Esophagus muscularis mucosa (tissue), 4 donors: ENCODE data around the gene CEBPZ. TPM values are rescaled to one million over a fixed set of nuclear protein-coding genes. Genes with fewer than 3 reads are reported as not detected.

Experiments used
- DNase-seq: peaks from one replicate; pipeline ENCODE4 v3.0.0-alpha.2; 2017; ENCODE audit errors: extremely low spot score
- H3K27ac ChIP-seq, 4 donors: fragments of 200-600 bp; sonication (generic); replicated peaks in 1 of 4; 1 replicate in 3 of 4; 2 replicates in 1 of 4; pipeline ENCODE4 v1.5.1; 2016 to 2019; ENCODE audit warnings: mild to moderate bottlenecking in 1 of 4
- H3K27me3 ChIP-seq, 4 donors: fragments of 200-600 bp; sonication (generic); one replicate each; pipeline versions ENCODE4 v1.5.1 to v1.6.0; 2016 to 2019
- H3K36me3 ChIP-seq, 4 donors: fragments of 200-600 bp; sonication (generic); one replicate each; pipeline ENCODE4 v1.5.1; 2016 to 2019
- H3K4me1 ChIP-seq, 4 donors: fragments of 200-600 bp; sonication (generic); one replicate each; pipeline ENCODE4 v1.5.1; 2016 to 2019
- H3K4me3 ChIP-seq, 4 donors: fragments of 200-600 bp; sonication (generic); 1 replicate in 2 of 4; 2 replicates in 2 of 4; pipeline ENCODE4 v1.5.1; 2016 to 2019; ENCODE audit warnings: mild to moderate bottlenecking in 4 of 4, moderate library complexity in 1 of 4
- H3K9me3 ChIP-seq, 4 donors: fragments of 200-600 bp; sonication (generic); 1 replicate in 3 of 4; 2 replicates in 1 of 4; pipeline ENCODE4 v1.5.1; 2016 to 2019
- EP300 ChIP-seq: sonication (generic); formaldehyde crosslinking; IDR thresholded peaks from one replicate; pipeline ENCODE4 v1.6.1; 2017; ENCODE audit warnings: antibody characterized with exemption
- POLR2A ChIP-seq: fragments of 450-650 bp; IDR thresholded peaks from one replicate; pipeline ENCODE4 v1.6.1; 2017; ENCODE audit warnings: antibody characterized with exemption, moderate library complexity, mild to moderate bottlenecking, low read depth
- POLR2AphosphoS5 ChIP-seq, 2 donors: sonication (generic); formaldehyde crosslinking; IDR thresholded peaks; one replicate each; pipeline ENCODE4 v1.6.1; 2017; ENCODE audit warnings: antibody characterized with exemption in 2 of 2
- WGBS: methylation state at CpG from one replicate; pipeline ENCODE4 v1.1.5; 2018; 5-methylcytosine and 5-hydroxymethylcytosine counted together
- intact Hi-C: fragments of 100-400 bp; cut with DNase I; formaldehyde crosslinking; loops from one replicate; pipeline ENCODE4 v1.15.1; 2023
- total RNA-seq, 4 donors: library from RNA; depleted of rRNA; stranded (reverse); fragments of >200 nt; gene quantifications; one replicate each; pipeline versions ENCODE4 v1.1.0 to v1.2.1, GENCODE V29; 2016
- TF ChIP-seq, protein P1 (sequence below), 3 experiments: fragments of 200-600 bp in 2 of 3; fragments of 450-650 bp in 1 of 3; sonication (generic) in 2 of 3; IDR thresholded peaks; one replicate each; pipeline ENCODE4 v1.5.1; 2017 to 2019; ENCODE audit warnings: antibody characterized with exemption in 3 of 3, mild to moderate bottlenecking in 2 of 3, moderate library complexity in 1 of 3

CEBPZ gene
- total RNA-seq, 4 donors from 2014 or later: 22.4 to 34.5 (median 30.0) TPM

- H3K36me3 ChIP-seq: peaks cover 35 to 66% (median 50%) of the 10 kb centered on the region in 4 donors
- no peak for TF ChIP-seq EP300
- TF ChIP-seq, protein P1, sequence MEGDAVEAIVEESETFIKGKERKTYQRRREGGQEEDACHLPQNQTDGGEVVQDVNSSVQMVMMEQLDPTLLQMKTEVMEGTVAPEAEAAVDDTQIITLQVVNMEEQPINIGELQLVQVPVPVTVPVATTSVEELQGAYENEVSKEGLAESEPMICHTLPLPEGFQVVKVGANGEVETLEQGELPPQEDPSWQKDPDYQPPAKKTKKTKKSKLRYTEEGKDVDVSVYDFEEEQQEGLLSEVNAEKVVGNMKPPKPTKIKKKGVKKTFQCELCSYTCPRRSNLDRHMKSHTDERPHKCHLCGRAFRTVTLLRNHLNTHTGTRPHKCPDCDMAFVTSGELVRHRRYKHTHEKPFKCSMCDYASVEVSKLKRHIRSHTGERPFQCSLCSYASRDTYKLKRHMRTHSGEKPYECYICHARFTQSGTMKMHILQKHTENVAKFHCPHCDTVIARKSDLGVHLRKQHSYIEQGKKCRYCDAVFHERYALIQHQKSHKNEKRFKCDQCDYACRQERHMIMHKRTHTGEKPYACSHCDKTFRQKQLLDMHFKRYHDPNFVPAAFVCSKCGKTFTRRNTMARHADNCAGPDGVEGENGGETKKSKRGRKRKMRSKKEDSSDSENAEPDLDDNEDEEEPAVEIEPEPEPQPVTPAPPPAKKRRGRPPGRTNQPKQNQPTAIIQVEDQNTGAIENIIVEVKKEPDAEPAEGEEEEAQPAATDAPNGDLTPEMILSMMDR (IDR thresholded peaks at IDR 0.05): no peak
- TF ChIP-seq POLR2AphosphoS5 (IDR thresholded peaks at IDR 0.05): no peak
- TF ChIP-seq POLR2A: no peak
- no peaks in the 10 kb centered on the region for H3K27me3 ChIP-seq
- H3K4me3 ChIP-seq: no peak overlapping the region
- DNase-seq: no peak
- peaks cover 2 to 20% (median 15%) of the 10 kb centered on the region in 4 donors for H3K4me1 ChIP-seq
- 97% methylated on average over 1 of the region's 1 CpG for WGBS
- intact Hi-C loops: no loop called here
- no peaks in the 10 kb centered on the region for H3K9me3 ChIP-seq
- H3K27ac ChIP-seq: no peak overlapping the region
Observed at GRCh38 chr2:37224063-37224462, 7.3 kb downstream of the CEBPZ start.

DNA sequence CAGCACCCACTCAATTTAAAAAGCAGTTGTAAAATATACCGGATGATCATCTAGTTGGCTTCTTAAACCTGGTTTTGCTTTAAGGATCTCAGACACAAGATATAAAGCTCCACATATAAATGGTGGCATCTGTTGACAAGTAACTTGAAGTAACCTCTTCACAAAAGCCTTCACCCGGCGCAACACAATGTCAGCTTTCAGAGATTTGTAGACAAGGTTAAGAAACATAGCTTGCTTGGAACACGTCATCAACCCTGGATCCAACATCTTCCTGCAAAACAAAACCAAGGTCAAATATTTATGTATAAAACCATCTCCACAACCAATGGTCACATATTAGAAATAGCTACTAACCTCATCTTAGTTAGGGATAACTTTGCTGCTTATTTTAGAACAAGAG, 8.3 kb downstream of the CEBPZ start:
- Histone ChIP-seq H3K4me3 (no peak overlapping the region), H3K27ac (no peak overlapping the region), H3K36me3 (peaks cover 30 to 70% (median 53%) of the 10 kb centered on the region in 4 donors), H3K9me3 (no peaks in the 10 kb centered on the region), H3K27me3 (no peaks in the 10 kb centered on the region), H3K4me1 (peaks cover 2 to 16% (median 15%) of the 10 kb centered on the region in 4 donors)
- 96% methylated on average over 4 of the region's 4 CpGs for WGBS
- TF ChIP-seq, protein P1 (IDR thresholded peaks at IDR 0.05): no peak
- TF ChIP-seq POLR2A: no peak
- no peak for TF ChIP-seq POLR2AphosphoS5 (IDR thresholded peaks at IDR 0.05)
- TF ChIP-seq EP300: no peak
- no peak for DNase-seq
- intact Hi-C loops: no loop called here

- intact Hi-C loops: no loop called here
- Histone ChIP-seq H3K4me1 (peaks cover 0 to 5% (median 0%) of the 10 kb centered on the region in 4 donors), H3K36me3 (peaks cover 23 to 92% (median 63%) of the 10 kb centered on the region in 4 donors), H3K4me3 (no peak overlapping the region), H3K9me3 (no peaks in the 10 kb centered on the region), H3K27ac (no peak overlapping the region), H3K27me3 (no peaks in the 10 kb centered on the region)
- 93% methylated on average over 4 of the region's 4 CpGs for WGBS
- DNase-seq: no peak
- no peak for TF ChIP-seq EP300
- TF ChIP-seq, protein P1 (IDR thresholded peaks at IDR 0.05): no peak
- no peak for TF ChIP-seq POLR2A
- no peak for TF ChIP-seq POLR2AphosphoS5 (IDR thresholded peaks at IDR 0.05)
Observed at GRCh38 chr2:37219046-37219445, 12.3 kb downstream of the CEBPZ start.

GRCh38 chr2:37215250-37215649, 16.1 kb downstream of the CEBPZ start:
- Histone ChIP-seq H3K4me1 (peaks cover 0 to 5% (median 0%) of the 10 kb centered on the region in 4 donors), H3K27me3 (no peaks in the 10 kb centered on the region), H3K9me3 (no peaks in the 10 kb centered on the region), H3K4me3 (no peak overlapping the region), H3K36me3 (peaks cover 22 to 100% (median 69%) of the 10 kb centered on the region in 4 donors), H3K27ac (peak overlapping the region in 1 of 4 donors; percentile 1)
- TF ChIP-seq POLR2A: no peak
- TF ChIP-seq POLR2AphosphoS5 (IDR thresholded peaks at IDR 0.05): no peak
- TF ChIP-seq EP300: no peak
- TF ChIP-seq, protein P1 (IDR thresholded peaks at IDR 0.05): no peak
- WGBS: 82% methylated on average over 1 of the region's 1 CpG
- no peak for DNase-seq
- intact Hi-C loops: no loop called here

GRCh38 chr2:37211939-37212338, 19.5 kb downstream of the CEBPZ start:
- Histone ChIP-seq H3K4me1 (peaks cover 0 to 5% (median 0%) of the 10 kb centered on the region in 4 donors), H3K4me3 (no peak overlapping the region), H3K9me3 (peaks cover 0 to 18% (median 12%) of the 10 kb centered on the region in 4 donors), H3K27me3 (no peaks in the 10 kb centered on the region), H3K36me3 (peaks cover 41 to 96% (median 77%) of the 10 kb centered on the region in 4 donors), H3K27ac (no peak overlapping the region)
- 83% methylated on average over 3 of the region's 3 CpGs for WGBS
- DNase-seq: no peak
- TF ChIP-seq POLR2AphosphoS5 (IDR thresholded peaks at IDR 0.05) (no peak), POLR2A (no peak), EP300 (no peak)
- TF ChIP-seq, protein P1 (IDR thresholded peaks at IDR 0.05): no peak
- intact Hi-C loops: no loop called here
